ENCODE measurements around the gene PSMD14.
"Not testable (repeated sequence)": the region's sequence is repeated elsewhere in the genome, so short reads cannot be mapped to it uniquely, and the experiment has no call there.

Gene PSMD14

GRCh38 chr2:161335626-161336025 lies 27.4 kb downstream of the PSMD14 start:
- DNase-seq (ENCODE audit: low read depth in 2 of 2): no peak

GRCh38 chr2:161337247-161337646 lies 29.0 kb downstream of the PSMD14 start:
- no peak for DNase-seq (ENCODE audit: low read depth in 2 of 2)

- DNase-seq (ENCODE audit: low read depth in 2 of 2): not testable (repeated sequence)
Observed at GRCh38 chr2:161339532-161339931, 31.3 kb downstream of the PSMD14 start.

- DNase-seq (ENCODE audit: low read depth in 2 of 2): not testable (repeated sequence)
Observed at GRCh38 chr2:161340930-161341413, 32.7 kb downstream of the PSMD14 start.

GRCh38 chr2:161343235-161343634 lies 35.0 kb downstream of the PSMD14 start:
- no peak for DNase-seq (ENCODE audit: low read depth in 2 of 2)

GRCh38 chr2:161344692-161345091 lies 36.5 kb downstream of the PSMD14 start:
- no peak for DNase-seq (ENCODE audit: low read depth in 2 of 2)

GRCh38 chr2:161351678-161352077 lies 43.5 kb downstream of the PSMD14 start:
- no peak for DNase-seq (ENCODE audit: low read depth in 2 of 2)

- no peak for DNase-seq (ENCODE audit: low read depth in 2 of 2)
Observed at GRCh38 chr2:161352719-161353118, 44.5 kb downstream of the PSMD14 start.

GRCh38 chr2:161353543-161353942 lies 45.3 kb downstream of the PSMD14 start:
- no peak for DNase-seq (ENCODE audit: low read depth in 2 of 2)

GRCh38 chr2:161354106-161354505 lies 45.9 kb downstream of the PSMD14 start:
- no peak for DNase-seq (ENCODE audit: low read depth in 2 of 2)

- DNase-seq (ENCODE audit: low read depth in 2 of 2): no peak
Observed at GRCh38 chr2:161355106-161355505, 46.9 kb downstream of the PSMD14 start.

- DNase-seq (ENCODE audit: low read depth in 2 of 2): no peak
Observed at GRCh38 chr2:161355983-161356382, 47.8 kb downstream of the PSMD14 start.

- no peak for DNase-seq (ENCODE audit: low read depth in 2 of 2)
Observed at GRCh38 chr2:161357097-161357496, 48.9 kb downstream of the PSMD14 start.

- DNase-seq (ENCODE audit: low read depth in 2 of 2): no peak
Observed at GRCh38 chr2:161358838-161359237, 50.6 kb downstream of the PSMD14 start.

- DNase-seq (ENCODE audit: low read depth in 2 of 2): not testable (repeated sequence)
Observed at GRCh38 chr2:161360095-161360654, 52.0 kb downstream of the PSMD14 start.

GRCh38 chr2:161362568-161363166 lies 54.4 kb downstream of the PSMD14 start:
- DNase-seq (ENCODE audit: low read depth in 2 of 2): no peak

- no peak for DNase-seq (ENCODE audit: low read depth in 2 of 2)
Observed at GRCh38 chr2:161367675-161368074, 59.5 kb downstream of the PSMD14 start.

- DNase-seq (ENCODE audit: low read depth in 2 of 2): no peak
Observed at GRCh38 chr2:161369311-161369710, 61.1 kb downstream of the PSMD14 start.

GRCh38 chr2:161370981-161371380 lies 62.8 kb downstream of the PSMD14 start:
- no peak for DNase-seq (ENCODE audit: low read depth in 2 of 2)

GRCh38 chr2:161371869-161372268 lies 63.6 kb downstream of the PSMD14 start:
- no peak for DNase-seq (ENCODE audit: low read depth in 2 of 2)

GRCh38 chr2:161373942-161374341 lies 65.7 kb downstream of the PSMD14 start:
- no peak for DNase-seq (ENCODE audit: low read depth in 2 of 2)

- no peak for DNase-seq (ENCODE audit: low read depth in 2 of 2)
Observed at GRCh38 chr2:161374446-161374845, 66.2 kb downstream of the PSMD14 start.

GRCh38 chr2:161379740-161380139 lies 71.5 kb downstream of the PSMD14 start:
- no peak for DNase-seq (ENCODE audit: low read depth in 2 of 2)

GRCh38 chr2:161381546-161381945 lies 73.3 kb downstream of the PSMD14 start:
- no peak for DNase-seq (ENCODE audit: low read depth in 2 of 2)
